Measurements from ENCODE around the gene METTL17.

GRCh38 chr14:20986811-20987210 is 3.0 kb upstream of the METTL17 start:
- TF ChIP-seq CTCF (IDR thresholded peaks at IDR 0.05) (no peak), POLR2A (IDR thresholded peaks at IDR 0.05) (no peak)
